HG03354 (cell line): Measurements from ENCODE around the gene SCN4B.

ENCODE experiments used
- ATAC-seq: cut with Tn5 transposase; IDR thresholded peaks from one replicate; pipeline ENCODE4 v1.9.1; 2021; ENCODE audit warnings: mild to moderate bottlenecking; ENCODE audit not compliant: unreplicated experiment, poor library complexity, severe bottlenecking

SCN4B gene

DNA sequence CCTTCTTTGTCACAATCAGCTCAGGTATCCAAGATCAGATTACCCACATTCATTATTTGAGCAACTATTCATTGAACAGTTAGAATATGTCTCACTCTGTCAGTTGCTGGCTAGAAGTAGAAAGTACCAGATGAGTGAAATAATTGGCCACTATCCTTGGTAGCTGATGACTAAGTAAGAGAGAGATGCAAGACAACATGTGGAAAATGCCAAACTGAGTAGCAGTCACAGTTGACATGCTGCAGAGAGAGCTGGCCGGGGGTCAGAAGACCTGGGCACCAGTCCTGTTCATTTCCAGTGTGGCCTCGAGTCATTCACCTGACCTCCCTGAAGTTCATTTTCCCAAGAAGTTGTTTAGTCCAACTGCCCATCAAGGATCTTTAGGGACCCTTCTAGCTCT lies 43.4 kb downstream of the SCN4B start:
- ATAC-seq, result no peak

DNA sequence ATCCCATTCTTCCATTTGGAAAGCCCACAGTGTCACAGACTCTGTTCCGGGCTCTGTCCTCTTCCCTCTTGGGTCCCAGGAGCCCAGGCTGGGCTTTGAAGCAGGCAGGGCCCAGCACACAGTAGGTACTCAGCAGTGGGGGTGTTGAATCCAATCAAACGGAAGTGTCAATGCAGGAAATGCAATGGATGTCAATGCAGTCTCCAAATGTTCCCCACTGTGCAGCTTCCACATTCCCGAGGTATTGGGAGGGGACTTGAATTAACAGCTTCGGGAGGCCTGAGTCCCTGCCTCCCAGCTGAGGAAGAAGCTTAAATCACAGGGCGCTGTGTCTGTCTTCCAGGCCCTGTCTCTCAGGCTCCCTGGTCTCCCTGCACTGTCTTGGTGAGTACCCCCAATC lies 44.1 kb downstream of the SCN4B start:
- no peak for ATAC-seq

DNA sequence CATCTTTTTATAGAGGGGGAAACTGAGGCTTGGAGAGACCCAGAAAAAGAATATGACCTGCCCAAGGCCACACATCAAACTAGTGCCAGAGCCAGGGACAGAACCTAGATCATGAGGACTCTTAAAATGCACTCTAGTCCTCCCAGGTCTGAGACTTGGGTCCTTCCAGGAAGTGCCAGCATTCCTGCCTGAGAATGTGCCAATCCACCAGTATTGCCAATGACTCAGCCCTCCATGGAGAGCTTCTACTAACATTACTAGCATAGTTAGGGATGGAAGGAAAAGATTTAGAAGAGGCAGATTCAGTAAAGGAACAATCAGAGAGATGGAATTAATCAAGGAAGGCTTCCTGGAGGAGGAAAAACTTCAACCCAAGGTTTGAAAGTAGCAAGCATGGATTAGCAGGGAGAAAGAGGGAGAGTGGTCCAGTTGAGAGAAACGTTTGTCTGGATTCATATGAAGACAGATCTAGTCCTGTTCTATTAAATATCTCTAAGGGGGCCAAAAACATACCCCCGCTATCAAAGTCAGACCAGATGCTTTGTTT lies 45.8 kb downstream of the SCN4B start:
- ATAC-seq, result no peak

DNA sequence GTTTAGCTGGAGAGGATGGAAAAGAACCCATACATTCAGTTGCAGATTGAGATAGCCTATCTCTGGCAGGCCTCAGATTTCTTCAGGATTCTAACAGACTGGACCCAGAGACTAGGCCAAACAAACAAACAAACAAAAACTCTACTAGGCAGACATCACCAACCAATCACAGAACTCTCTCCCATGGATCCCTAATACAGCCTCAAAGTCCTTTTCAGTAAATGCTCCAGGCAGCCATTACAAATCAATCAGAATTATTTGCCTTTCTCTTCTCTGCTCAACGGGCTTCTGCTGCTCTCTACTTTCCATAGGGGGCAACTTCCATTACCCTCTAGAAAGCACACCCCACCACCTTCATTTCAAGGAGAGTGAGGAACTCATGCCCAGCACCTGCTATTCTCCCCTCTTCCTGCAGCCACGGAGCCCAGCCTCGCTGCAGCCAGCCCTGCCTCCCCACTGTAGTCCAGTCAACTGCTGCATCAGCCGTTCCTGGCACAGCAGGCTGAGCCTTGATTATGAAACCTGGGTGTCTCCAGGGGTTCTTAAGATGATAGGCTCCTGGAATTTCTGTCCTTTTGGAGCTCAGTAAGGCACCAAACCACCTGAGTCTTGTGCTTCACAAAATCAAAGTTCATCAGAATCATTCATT lies 46.8 kb downstream of the SCN4B start:
- no peak for ATAC-seq

DNA sequence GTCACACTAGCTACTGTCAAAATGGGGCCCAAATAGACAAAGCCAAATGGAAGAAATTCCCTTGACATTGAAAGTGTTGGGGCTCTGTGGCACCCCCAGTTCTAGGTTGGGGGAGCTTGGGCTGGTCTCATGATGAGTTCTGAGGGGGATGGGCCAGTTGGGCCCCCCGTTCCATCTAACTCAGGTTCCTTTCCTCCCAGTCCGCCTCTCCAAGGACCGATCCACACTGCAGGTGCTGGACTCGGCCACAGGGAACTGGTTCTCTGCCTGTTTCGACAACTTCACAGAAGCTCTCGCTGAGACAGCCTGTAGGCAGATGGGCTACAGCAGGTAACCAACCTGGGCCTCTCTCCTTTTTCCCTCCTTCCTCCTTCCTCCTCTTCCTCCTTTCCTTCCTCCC lies 48.1 kb downstream of the SCN4B start:
- no peak for ATAC-seq

DNA sequence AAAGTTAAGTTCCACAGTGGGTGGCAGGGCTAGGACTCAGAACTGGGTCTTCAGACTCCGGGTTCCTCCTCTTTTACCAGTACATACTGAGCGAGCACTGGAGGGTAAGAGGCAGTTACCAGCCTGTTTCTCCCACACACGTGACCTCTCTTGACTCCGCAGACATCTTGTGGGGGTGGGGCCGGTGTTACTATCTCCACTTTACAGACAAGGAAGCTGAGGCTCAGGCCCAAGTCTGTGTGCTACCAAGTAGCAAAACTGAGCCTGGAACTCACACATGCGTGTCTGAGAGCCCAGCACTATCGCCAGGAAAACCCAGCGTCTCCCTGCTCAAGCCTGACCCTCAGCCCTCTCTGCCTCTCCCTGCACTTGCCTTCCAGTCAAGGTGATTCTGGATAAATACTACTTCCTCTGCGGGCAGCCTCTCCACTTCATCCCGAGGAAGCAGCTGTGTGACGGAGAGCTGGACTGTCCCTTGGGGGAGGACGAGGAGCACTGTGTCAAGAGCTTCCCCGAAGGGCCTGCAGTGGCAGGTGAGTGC lies 49.8 kb downstream of the SCN4B start:
- no peak for ATAC-seq

DNA sequence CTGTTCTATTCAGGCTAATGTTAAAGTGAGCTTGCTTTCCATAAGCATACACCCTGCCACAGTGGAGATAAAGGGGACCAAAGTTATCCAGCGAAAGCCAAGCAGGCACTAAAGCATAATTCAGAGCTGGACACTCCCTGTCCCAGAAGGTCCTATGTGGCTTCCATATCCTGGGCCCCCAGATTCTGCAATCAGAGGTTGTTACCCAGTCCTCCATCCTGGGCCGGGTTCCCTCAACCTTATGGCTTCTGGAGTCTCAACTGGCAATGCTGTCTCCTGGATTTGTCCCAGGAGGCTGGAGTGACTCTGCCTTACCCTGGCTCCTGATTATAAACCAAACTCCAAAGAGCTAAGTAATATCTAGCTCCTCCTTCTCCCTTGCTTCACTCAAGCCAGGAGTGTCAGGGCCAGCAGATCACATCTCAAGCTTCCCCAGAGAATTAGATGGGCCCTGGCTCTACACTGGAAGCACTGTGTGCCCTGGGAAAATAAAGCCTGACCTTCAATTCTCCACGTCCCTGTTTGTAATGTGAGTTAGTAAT lies 51.9 kb downstream of the SCN4B start:
- ATAC-seq, result no peak

DNA sequence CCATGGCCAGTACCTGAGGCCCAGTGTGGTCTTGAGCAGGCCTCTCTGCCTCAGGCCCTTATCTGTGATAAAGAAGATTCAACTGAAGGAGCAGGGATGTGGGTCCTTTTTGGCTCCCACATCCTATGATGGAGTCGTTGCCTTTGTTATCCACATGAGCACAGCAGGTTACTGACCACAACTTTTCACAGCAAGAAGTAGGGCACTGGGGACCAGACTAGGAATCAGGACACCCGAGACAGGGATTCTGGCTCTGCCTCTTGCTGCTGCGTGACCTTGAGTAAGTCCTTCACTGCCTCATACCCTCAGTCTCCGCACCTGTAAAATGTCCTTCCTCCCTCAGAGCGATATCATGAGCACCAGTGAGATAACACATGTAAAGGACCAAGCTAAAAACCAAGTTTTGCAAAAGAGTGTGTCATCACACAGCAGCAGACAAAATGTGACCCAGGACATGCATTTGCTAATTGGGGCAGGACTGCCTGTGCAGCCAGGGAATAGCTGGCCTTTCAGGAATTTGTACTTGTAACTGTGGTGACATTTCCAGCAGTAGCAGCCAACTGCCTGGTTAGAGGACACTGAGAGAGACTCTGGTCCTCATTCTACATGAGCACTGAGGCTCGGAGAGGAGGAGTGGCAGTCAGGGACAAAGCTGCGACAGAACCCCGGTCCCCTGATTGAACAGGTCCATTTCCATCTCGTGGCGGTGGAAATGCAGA lies 52.6 kb downstream of the SCN4B start:
- no peak for ATAC-seq

DNA sequence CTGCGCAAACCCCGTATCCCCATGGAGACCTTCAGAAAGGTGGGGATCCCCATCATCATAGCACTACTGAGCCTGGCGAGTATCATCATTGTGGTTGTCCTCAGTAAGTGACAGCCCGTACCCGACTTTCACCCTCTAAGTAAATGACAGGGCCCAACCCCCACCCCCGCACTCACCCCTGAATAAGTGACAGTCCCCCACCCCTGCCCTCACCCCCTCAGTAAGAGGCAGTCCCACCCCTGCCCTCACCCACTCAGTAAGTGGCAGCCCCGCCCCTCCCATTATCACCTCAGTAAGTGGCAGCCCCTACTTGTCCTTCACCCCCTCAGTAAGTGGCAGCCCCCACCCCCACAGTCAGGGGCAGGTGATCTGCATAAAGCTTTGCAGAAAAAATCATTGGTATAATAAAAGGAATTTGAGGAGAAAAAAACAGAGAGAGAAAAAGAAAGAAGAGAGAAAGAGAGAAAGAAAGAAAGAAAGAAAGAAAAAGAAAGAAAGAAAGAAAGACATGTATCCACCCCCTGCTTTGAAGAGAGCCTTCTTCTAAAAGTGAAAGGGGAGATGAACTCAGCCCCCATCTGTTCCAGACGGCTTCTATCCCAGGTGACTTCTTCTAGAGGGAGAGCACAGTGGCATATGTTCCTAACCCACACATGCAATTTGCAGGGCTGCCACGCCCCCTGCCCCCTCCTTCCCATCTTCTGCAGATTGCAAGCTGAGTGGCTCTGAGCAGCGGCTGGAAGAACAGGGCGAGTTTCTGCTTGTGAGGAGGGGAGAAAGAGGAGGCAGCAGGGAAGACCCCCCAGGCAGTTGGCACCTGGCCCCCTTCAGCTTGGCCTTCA lies 53.4 kb downstream of the SCN4B start:
- no peak for ATAC-seq

DNA sequence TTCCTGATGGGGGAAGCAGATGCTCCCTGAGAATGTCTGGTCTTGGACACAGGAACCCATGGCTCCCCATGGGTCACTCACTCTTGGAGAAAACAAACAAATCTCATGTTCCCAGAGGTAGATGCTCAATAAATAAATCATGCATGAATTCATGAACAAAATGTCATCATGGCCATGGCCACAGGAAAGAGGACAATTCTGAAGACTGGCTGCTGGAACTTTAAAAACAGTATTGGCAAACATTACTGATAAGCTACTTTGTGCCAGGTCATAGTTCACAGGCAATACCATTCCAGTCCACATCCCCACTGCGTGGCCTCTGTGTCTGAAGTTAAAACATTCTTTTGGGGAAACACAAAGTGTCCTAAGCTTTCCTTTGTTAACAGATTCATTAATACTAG lies 56.7 kb downstream of the SCN4B start:
- no peak for ATAC-seq

DNA sequence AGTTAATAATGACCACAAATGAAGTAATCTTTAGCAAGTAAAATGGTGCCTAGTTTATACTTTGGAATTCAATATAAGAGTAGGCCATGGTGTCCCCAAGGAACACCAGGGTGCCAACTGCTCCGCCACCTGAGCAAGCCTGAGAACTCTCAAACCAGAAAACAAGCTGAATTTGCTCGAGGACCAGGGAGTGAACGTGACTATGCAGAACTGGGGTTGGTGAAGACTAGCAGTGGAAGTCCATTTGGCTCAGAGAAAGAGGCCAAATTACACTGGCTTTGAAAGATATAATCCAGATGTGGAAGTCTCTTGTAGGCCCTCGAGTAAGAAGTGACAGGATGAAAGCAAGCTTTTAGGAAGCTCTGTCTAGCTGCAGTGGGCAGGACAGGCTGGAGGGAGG lies 57.1 kb downstream of the SCN4B start:
- no peak for ATAC-seq

DNA sequence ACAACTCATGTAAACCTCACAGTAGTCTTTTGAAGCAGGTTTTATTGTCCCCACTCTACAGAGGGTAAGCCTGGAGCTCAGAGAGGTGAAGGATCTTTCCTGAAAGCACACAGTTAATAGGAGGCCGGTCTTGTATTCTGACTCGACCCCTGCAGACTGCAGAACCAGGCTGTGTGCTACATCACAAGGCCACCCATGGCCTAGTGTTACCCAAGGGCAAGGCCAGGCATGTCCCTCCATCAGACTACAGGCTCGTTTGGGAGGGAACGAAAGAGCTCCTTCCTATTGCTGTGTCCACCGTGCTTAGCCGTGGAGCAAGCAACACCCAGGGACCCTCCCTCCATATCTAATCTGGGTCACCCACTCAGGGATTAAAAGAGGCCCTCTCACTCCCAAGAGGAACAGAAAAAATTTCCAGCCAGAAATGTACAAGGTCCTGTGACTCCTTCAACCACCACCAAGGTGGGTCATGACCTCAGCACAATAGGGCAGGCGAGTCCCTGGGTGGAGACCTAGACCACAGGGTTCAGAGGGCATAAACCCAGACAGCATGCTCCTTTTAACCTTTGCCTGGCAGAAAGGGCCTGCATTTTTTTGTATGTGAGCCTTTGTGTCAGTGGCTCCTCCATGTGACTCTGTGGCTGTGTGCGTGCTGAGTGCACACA lies 59.6 kb downstream of the SCN4B start:
- ATAC-seq, result no peak

DNA sequence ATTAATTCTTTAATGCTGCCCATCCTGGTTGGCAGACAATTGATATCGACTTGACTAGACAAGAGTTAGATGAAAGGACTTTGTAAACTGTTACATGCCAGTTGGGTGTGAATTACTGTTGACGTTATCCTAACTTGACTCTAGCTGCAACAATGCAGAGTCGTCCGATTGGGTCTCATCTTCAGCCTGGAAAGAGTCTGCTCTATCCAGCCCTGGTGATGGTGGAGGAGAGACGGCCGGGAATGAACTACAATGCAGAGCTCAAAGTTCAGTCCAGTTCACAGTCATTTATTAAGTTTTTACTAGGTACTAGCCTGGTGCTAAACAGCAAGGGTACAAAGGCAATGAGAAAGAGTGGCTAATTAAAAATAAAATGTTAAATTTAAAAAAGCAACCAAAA lies 60.9 kb downstream of the SCN4B start:
- no peak for ATAC-seq

DNA sequence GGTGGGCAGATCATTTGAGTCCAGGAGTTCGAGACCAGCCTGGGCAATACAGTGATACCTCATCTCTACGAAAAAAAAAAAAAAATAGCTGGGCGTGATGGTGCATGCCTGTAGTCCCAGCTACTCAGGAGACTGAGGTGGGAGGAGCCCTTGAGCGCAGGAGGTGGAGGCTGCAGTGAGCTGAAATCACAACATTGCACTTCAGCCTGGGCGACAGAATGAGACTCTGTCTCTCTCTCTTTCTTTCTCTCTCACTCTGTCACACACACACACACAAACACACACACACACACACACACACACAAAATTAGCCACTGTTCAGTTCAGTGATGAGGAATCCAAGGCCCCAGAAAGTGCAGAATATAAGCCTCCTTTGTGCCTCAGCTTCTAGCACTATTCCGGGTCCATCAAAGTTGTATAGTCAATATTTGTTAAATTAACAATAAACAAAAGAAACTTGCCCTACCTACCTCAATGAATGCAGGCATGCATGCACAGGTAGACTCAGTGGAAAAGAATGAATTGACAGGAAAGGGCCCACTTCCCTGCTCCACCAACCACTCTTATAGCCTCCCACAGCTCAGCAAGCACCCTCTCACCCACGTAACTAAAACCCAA lies 62.0 kb downstream of the SCN4B start:
- no peak for ATAC-seq

DNA sequence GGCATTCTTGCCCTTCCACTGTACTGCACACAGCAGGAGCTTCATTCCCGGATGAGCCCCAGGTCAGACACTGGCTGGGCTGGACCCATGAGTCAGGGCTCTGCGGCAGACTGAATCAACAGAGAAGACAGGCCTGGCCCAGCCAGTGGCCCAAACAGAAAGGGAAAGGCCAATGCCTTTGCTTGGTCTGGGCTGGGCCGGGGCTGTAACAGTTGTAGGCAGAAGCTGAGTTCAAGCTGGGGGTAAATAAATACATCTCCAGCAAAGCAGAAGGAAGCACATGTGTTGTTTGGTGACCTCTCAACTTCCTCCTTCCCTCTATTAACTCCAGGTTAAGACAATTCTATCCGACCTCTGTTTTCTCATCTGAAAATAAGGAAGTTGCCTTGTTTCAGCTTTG lies 64.1 kb downstream of the SCN4B start:
- ATAC-seq, result no peak

DNA sequence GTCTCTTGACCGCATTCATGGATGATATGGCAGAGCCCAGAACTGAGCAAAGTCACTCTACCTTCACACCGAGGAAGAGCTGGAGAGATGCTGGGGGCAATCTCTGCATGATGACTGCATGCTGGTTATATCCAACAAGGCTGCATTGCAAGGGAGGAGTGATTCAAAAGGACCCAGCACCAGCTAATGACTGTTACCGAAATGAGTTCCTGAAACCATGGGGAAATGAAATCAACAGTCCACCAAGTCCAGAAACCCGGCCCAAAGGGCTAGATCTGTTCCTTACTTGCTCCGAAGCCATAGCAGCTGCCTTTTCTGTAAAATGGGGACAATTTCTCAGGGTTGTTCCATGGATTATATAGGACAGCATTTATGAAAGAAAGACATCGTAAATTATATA lies 64.7 kb downstream of the SCN4B start:
- ATAC-seq, result no peak

DNA sequence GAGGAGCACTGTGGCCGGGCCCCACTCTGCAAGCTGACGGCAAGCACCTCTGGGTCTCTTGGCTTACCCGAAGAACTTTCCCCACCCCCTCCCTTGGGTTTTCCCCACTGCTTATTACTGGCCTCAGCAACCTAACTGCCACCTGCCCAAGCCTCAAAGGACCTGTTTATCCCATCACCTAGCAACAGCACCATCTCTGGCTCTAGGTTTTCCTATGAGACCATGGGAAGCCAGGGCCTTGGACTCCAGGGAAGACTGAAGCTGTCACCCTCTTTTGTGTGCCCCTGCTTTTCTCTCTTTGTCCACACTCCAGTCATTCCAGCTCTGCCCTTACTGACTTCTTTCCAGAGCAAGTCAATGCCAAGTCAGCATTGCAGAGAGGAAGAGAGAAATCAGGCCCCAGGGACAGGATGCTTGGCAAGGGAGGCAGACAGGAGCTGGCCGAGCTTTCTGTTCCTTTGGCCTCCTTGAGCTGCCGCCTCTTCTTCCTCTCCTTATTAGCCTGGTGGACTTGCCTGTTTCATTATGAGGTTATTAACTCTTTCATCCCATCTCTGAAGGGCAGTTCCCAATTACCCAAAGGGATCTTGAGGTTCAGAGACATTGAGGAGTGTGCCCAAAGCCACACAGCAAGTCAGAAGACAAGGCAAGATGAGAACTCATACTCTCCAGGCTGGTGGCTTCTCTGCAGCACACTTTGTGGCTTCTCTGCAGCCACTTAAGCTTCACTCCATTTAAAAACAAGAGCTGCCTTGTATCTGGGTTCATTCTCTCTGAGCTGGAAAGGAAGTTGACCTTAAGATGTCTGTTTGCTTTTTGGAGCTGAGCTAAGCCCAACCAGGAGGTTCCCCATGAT lies 65.5 kb downstream of the SCN4B start, which contains the start of gene SMIM35:
Gene SMIM35, minus strand, starts transcription at position 51 of the 856 bp plus-strand sequence. CDS start 206 bp downstream, outside the sequence.
- ATAC-seq, result no peak

DNA sequence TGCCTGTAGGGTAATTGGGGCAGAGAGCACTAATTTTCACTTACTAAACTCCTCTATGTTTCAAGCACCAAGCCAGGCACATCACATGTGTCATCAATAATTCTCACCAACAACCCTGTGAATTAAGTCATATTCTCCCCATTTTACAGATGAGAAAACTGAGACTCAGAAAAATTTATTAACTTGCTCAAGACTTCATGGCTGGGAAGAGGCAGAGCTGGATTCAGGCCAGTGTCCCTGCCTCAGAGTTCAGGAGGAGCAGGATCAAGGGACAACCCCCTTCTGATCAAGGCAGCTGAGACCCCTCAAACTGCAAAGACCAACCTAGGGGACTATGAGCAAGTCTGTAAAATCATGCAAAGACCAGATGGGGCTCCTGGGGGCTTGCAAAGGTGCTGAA lies 68.0 kb downstream of the SCN4B start:
- ATAC-seq, result no peak
